Thymus (tissue), 11 donors: ENCODE data around the gene PRKACA. TPM values are rescaled to one million over a fixed set of nuclear protein-coding genes. Genes with fewer than 3 reads are reported as not detected.
A peak's percentile ranks its signal among the peaks of the same experiment; 100 is the strongest.

Experiments
- DNase-seq, 9 donors: peaks; one replicate each; pipeline ENCODE4 v3.0.0-alpha.2; 2013; ENCODE audit warnings: low spot score in 9 of 9, low read depth in 6 of 9, missing footprints in 1 of 9
- H3K27ac ChIP-seq, 2 donors: one replicate each; pipeline ENCODE4 v1.5.1; 2013; ENCODE audit warnings: control low read depth in 1 of 2, low read depth in 1 of 2, low read length in 1 of 2, mild to moderate bottlenecking in 1 of 2, moderate library complexity in 1 of 2
- H3K27me3 ChIP-seq, 2 donors: one replicate each; pipeline ENCODE4 v1.5.1; 2013; ENCODE audit warnings: low read length in 1 of 2; ENCODE audit not compliant: control insufficient read depth in 2 of 2, insufficient read depth in 1 of 2
- H3K36me3 ChIP-seq, 2 donors: one replicate each; pipeline ENCODE4 v1.5.1; 2013; ENCODE audit warnings: low read length in 1 of 2, mild to moderate bottlenecking in 1 of 2, moderate library complexity in 1 of 2; ENCODE audit not compliant: control insufficient read depth in 2 of 2, insufficient read depth in 2 of 2
- H3K4me1 ChIP-seq, 2 donors: one replicate each; pipeline ENCODE4 v1.5.1; 2013; ENCODE audit warnings: low read length in 2 of 2; ENCODE audit not compliant: control insufficient read depth in 2 of 2, insufficient read depth in 2 of 2
- H3K4me3 ChIP-seq, 2 donors: one replicate each; pipeline ENCODE4 v1.5.1; 2013; ENCODE audit warnings: low read length in 2 of 2, control low read depth in 1 of 2, mild to moderate bottlenecking in 1 of 2
- H3K9me3 ChIP-seq, 2 donors: one replicate each; pipeline ENCODE4 v1.5.1; 2013; ENCODE audit warnings: low read length in 1 of 2, mild to moderate bottlenecking in 1 of 2; ENCODE audit not compliant: control insufficient read depth in 2 of 2, insufficient read depth in 1 of 2
- WGBS: extraction: QIAGEN DNeasy Blood & Tissue Kit; methylation state at CpG from one replicate; pipeline ENCODE4 v1.1.7; 2013; 5-methylcytosine and 5-hydroxymethylcytosine counted together
- polyA plus RNA-seq: library from polyadenylated mRNA; stranded (reverse); fragments of 200-250 nt; gene quantifications from one replicate; pipeline ENCODE4 v1.2.3, GENCODE V29; 2013
- total RNA-seq: library from RNA; stranded (reverse); fragments of 120-200 nt; gene quantifications from one replicate; pipeline ENCODE4 v1.2.4, GENCODE V29; 2013
- donor health status: healthy.

The PRKACA gene
- total and polyA plus RNA-seq, 2 donors, result 10.2 to 36.8 TPM

GRCh38 chr19:14122924-14123323, 5.4 kb upstream of the PRKACA start:
- peaks cover 0 to 9% of the 10 kb centered on the region in 2 donors for H3K4me1 ChIP-seq
- no peak for DNase-seq
- no peak overlapping the region for H3K4me3 ChIP-seq
- H3K9me3 ChIP-seq, result no peaks in the 10 kb centered on the region
- 95% methylated on average over 6 of the region's 6 CpGs for WGBS
- H3K27me3 ChIP-seq, result no peaks in the 10 kb centered on the region
- H3K36me3 ChIP-seq, result peaks cover 40 to 44% of the 10 kb centered on the region in 2 donors
- no peak overlapping the region for H3K27ac ChIP-seq

- no peaks in the 10 kb centered on the region for H3K9me3 ChIP-seq
- no peak overlapping the region for H3K27ac ChIP-seq
Measured at GRCh38 chr19:14120497-14120780, 2.9 kb upstream of the PRKACA start.

DNA sequence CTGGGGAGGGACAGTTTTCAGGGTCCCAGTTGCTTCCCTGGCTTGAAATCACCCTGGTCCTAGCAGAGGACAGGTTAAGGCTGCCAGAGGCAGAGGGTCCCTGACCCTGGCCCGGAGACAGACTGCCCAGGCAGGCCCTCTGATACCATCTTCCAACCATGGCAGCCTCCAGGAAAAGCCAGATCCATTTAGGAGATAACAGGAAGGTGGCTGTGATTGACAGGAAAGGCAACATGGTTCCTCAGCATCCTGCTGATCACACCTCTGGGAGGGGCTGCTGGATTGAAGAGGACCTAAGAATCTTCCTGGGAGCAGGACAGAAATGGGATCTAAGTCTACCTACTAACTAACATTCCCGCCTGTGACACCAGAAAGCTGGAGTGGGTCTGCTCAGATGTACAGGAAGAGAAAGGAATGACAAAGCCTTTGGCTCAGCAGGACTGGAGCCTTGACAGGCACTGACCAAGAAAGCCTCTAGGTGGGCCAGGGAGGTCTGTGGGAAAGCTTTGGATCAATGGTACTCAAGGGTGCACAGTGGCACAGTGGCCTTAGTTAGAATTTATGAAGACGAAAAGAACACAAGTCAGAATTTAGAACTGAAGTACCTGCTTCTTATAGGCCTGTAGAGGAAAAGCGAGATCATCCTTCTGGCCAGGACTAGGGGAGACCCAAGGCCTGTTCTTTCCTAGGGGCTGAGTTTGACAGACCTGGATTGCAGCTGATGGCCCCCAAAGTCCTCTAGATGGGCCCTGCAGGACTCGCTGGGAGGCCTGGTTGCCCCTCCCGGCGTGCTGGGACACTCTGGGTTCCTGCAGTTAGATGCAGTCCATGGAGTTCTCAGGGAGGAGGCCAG, 2.3 kb upstream of the PRKACA start:
- Histone ChIP-seq H3K4me1 (peaks cover 11 to 31% of the 10 kb centered on the region in 2 donors), H3K27me3 (no peaks in the 10 kb centered on the region), H3K36me3 (peaks cover 17 to 30% of the 10 kb centered on the region in 2 donors), H3K27ac (no peak overlapping the region), H3K4me3 (no peak overlapping the region), H3K9me3 (no peaks in the 10 kb centered on the region)
- 97% methylated on average over 7 of the region's 7 CpGs for WGBS
- DNase-seq, result no peak

More at GRCh38 chr19:14120497-14120780, 2.9 kb upstream of the PRKACA start:
- no peak for DNase-seq
- WGBS, result 97% methylated on average over 7 of the region's 7 CpGs
- H3K27me3 ChIP-seq, result no peaks in the 10 kb centered on the region
- peaks cover 11 to 27% of the 10 kb centered on the region in 2 donors for H3K4me1 ChIP-seq
- H3K4me3 ChIP-seq, result no peak overlapping the region
- peaks cover 23 to 34% of the 10 kb centered on the region in 2 donors for H3K36me3 ChIP-seq

DNA sequence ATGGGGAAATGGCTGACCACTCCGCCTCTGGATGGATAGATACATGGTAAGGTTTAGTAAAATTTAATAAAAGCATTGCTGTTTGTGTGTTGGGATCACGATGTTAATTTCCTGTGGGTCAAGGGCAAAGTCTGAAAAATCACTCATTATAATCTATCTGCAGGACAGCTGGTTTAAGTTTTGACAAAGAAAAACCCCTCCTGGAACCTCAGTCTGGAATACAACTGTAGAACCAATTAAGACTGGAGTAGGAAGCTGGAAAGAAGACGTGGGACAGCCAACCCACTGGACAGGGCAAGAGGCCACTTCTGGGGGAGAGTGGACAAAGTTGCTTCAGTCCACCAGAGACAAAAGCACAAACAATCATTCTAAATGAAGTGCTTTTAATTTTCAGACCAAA, 1.6 kb upstream of the PRKACA start:
- H3K9me3 ChIP-seq, result no peaks in the 10 kb centered on the region
- peaks cover 11 to 23% of the 10 kb centered on the region in 2 donors for H3K36me3 ChIP-seq
- 88% methylated on average over 3 of the region's 3 CpGs for WGBS
- DNase-seq, result no peak
- peaks cover 11 to 36% of the 10 kb centered on the region in 2 donors for H3K4me1 ChIP-seq
- H3K27me3 ChIP-seq, result no peaks in the 10 kb centered on the region
- H3K27ac ChIP-seq, result peak overlapping the region; percentile 34 to 90
- H3K4me3 ChIP-seq, result peak overlapping the region in 1 of 2 donors; percentile 85

GRCh38 chr19:14118165-14119051, 846 bp upstream of the PRKACA start:
- DNase-seq, result peak in 5 of 9 donors; percentile 21 to 73 (median 37)
- Histone ChIP-seq H3K4me1 (peaks cover 11 to 43% of the 10 kb centered on the region in 2 donors), H3K27me3 (no peaks in the 10 kb centered on the region), H3K36me3 (peaks cover 10 to 17% of the 10 kb centered on the region in 2 donors), H3K4me3 (peak overlapping the region; percentile 50 to 85), H3K27ac (peak overlapping the region; percentile 34 to 90), H3K9me3 (no peaks in the 10 kb centered on the region)
- 2% methylated on average over 61 of the region's 61 CpGs for WGBS

DNA sequence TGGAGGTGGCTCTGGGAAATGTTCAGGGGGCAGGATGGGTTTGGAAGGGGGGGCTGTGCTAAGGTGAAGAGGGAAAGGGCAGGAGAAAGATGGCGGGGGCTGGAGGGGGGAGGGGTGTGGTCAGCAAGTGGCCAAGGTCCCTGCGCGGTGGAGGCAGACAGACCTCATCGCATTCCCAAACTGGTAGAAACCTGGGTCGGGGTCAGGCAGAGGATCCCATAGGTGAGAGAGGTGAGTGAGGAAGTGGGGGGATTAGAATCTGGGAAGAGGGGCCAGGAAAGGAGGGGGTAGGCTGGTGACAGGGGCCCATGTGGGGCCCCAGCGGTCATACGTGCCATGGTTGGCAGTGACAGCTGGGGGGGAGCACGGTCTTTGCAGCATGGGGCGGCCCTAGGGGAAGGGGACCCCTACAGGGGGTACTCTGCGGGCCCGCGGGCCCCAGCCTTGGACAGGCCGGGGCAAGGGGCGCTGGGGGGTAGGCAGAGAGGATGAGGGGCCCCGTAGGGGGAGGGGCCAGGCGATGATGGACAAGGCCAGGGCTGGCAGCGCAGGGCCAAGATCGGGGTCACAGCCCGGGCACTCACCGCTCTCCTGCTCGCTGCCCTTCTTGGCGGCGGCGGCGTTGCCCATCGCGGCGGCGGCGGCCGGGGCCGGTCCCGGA, 514 bp downstream of the PRKACA start:
- DNase-seq, result peak in 1 of 9 donors; percentile 33
- peaks cover 3 to 8% of the 10 kb centered on the region in 2 donors for H3K36me3 ChIP-seq
- WGBS, result 2% methylated on average over 33 of the region's 33 CpGs
- no peaks in the 10 kb centered on the region for H3K27me3 ChIP-seq
- no peaks in the 10 kb centered on the region for H3K9me3 ChIP-seq
- peaks cover 11 to 57% of the 10 kb centered on the region in 2 donors for H3K4me1 ChIP-seq
- no peak overlapping the region for H3K27ac ChIP-seq
- H3K4me3 ChIP-seq, result peak overlapping the region; percentile 77 to 85

GRCh38 chr19:14116525-14116917, 1.0 kb downstream of the PRKACA start:
- DNase-seq, result no peak
- Histone ChIP-seq H3K27me3 (no peaks in the 10 kb centered on the region), H3K9me3 (no peaks in the 10 kb centered on the region), H3K27ac (no peak overlapping the region), H3K4me1 (peaks cover 11 to 62% of the 10 kb centered on the region in 2 donors), H3K4me3 (peak overlapping the region; percentile 77 to 85), H3K36me3 (peaks cover 3 to 6% of the 10 kb centered on the region in 2 donors)
- 47% methylated on average over 6 of the region's 6 CpGs for WGBS

DNA sequence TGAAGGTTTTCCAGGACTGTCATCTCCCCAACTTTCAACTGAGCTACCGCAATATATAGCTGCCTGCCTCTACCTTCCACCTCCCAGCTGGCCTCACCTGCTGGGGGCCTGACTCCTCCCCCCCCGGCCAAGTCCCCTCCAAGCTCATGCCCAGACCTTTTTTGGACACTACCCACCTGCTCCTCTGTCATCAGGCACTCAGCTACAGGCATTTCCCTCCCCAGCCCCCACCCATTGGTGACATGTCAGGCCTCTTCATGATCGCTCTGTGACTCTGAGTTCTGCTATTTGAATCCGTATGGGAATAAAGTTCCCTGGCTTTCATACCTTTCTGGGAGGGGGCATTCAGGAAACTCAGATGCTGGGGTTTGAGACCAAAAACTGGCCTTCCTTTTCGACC, 1.8 kb downstream of the PRKACA start:
- H3K27ac ChIP-seq, result no peak overlapping the region
- WGBS, result 96% methylated on average over 5 of the region's 5 CpGs
- no peak overlapping the region for H3K4me3 ChIP-seq

More for the DNA sequence above, 1.8 kb downstream of the PRKACA start:
- DNase-seq, result no peak
- H3K9me3 ChIP-seq, result no peaks in the 10 kb centered on the region
- H3K27me3 ChIP-seq, result no peaks in the 10 kb centered on the region
- H3K36me3 ChIP-seq, result peaks cover 0 to 3% of the 10 kb centered on the region in 2 donors
- peaks cover 11 to 63% of the 10 kb centered on the region in 2 donors for H3K4me1 ChIP-seq
